HEK293T (cell line): ENCODE results near the gene PIP4K2B.
A peak's percentile ranks its signal among the peaks of the same experiment; 100 is the strongest.

Source experiments
- CTCF ChIA-PET: fragments of 350-600 bp; formaldehyde crosslinking; extraction: SDS; loops from one replicate; lab custom pipeline; 2021; ENCODE audit warnings: antibody characterized with exemption, inconsistent platforms; lab: Yijun Ruan, JAX
- POLR2A ChIA-PET: fragments of 350-600 bp; formaldehyde crosslinking; extraction: SDS; loops from one replicate; lab custom pipeline; 2020; ENCODE audit warnings: antibody characterized with exemption, inconsistent platforms; lab: Yijun Ruan, JAX
- DNase-seq: peaks from one replicate; pipeline ENCODE4 v3.0.0; 2012; ENCODE audit warnings: mixed read lengths; ENCODE audit errors: extremely low spot score
- ARNT ChIP-seq: fragments of 450-650 bp; IDR thresholded peaks from 2 replicates; pipeline ENCODE4 v1.6.1; 2017; ENCODE audit warnings: mild to moderate bottlenecking
- BHLHE40 ChIP-seq: fragments of 450-650 bp; IDR thresholded peaks from 2 replicates; pipeline ENCODE4 v1.6.1; 2016; ENCODE audit warnings: mild to moderate bottlenecking, moderate library complexity, borderline replicate concordance
- CTBP1 ChIP-seq: fragments of 450-650 bp; IDR thresholded peaks from 2 replicates; pipeline ENCODE4 v1.6.1; 2016; ENCODE audit warnings: borderline replicate concordance
- ELF4 ChIP-seq: fragments of 450-650 bp; IDR thresholded peaks from 2 replicates; pipeline ENCODE4 v1.6.1; 2017; ENCODE audit warnings: antibody characterized with exemption
- FOXA1 ChIP-seq: fragments of 450-650 bp; IDR thresholded peaks from 2 replicates; pipeline ENCODE4 v1.6.1; 2016; ENCODE audit warnings: mild to moderate bottlenecking
- FOXK2 ChIP-seq: fragments of 450-650 bp; IDR thresholded peaks from 2 replicates; pipeline ENCODE4 v1.6.1; 2016; ENCODE audit warnings: mild to moderate bottlenecking
- FOXM1 ChIP-seq: fragments of 450-650 bp; IDR thresholded peaks from 2 replicates; pipeline ENCODE4 v1.6.1; 2017; ENCODE audit warnings: mild to moderate bottlenecking, borderline replicate concordance
- HDGF ChIP-seq: fragments of 450-650 bp; IDR thresholded peaks from 2 replicates; pipeline ENCODE4 v1.6.1; 2017; ENCODE audit warnings: antibody characterized with exemption, borderline replicate concordance
- L3MBTL2 ChIP-seq: fragments of 450-650 bp; conservative IDR thresholded peaks from 2 replicates; pipeline ENCODE4 v1.6.1; 2016; ENCODE audit warnings: mild to moderate bottlenecking
- LEF1 ChIP-seq: fragments of 450-650 bp; IDR thresholded peaks from 2 replicates; pipeline ENCODE4 v1.6.1; 2017; ENCODE audit warnings: mild to moderate bottlenecking, borderline replicate concordance
- NFRKB ChIP-seq: fragments of 450-650 bp; IDR thresholded peaks from 2 replicates; pipeline ENCODE4 v1.6.1; 2016; ENCODE audit warnings: mild to moderate bottlenecking, moderate library complexity
- SP1 ChIP-seq: fragments of 450-650 bp; IDR thresholded peaks from 2 replicates; pipeline ENCODE4 v1.6.1; 2017
- SUZ12 ChIP-seq: fragments of 450-650 bp; IDR thresholded peaks from 2 replicates; pipeline ENCODE4 v1.6.1; 2016; ENCODE audit warnings: mild to moderate bottlenecking
- TARDBP ChIP-seq: fragments of 450-650 bp; IDR thresholded peaks from 2 replicates; pipeline ENCODE4 v1.6.1; 2016
- ZNF384 ChIP-seq: fragments of 450-650 bp; IDR thresholded peaks from 2 replicates; pipeline ENCODE4 v1.6.1; 2016
- TF ChIP-seq, protein P1 (sequence below): fragments of 450-650 bp; IDR thresholded peaks from 2 replicates; pipeline ENCODE4 v1.6.1; 2016

PIP4K2B gene

GRCh38 chr17:38815576-38816193 lies 16.3 kb upstream of the PIP4K2B start:
- ChIA-PET POLR2A (no interaction called here), CTCF (no interaction called here)
- DNase-seq = no peak
- TF ChIP-seq ARNT (no peak), FOXM1 (no peak), ZNF384 (no peak), LEF1 (no peak), TARDBP (no peak), FOXK2 (no peak), SUZ12 (no peak), HDGF (no peak), BHLHE40 (no peak), CTBP1 (no peak)
- TF ChIP-seq, protein P1, sequence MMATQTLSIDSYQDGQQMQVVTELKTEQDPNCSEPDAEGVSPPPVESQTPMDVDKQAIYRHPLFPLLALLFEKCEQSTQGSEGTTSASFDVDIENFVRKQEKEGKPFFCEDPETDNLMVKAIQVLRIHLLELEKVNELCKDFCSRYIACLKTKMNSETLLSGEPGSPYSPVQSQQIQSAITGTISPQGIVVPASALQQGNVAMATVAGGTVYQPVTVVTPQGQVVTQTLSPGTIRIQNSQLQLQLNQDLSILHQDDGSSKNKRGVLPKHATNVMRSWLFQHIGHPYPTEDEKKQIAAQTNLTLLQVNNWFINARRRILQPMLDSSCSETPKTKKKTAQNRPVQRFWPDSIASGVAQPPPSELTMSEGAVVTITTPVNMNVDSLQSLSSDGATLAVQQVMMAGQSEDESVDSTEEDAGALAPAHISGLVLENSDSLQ = no peak

GRCh38 chr17:38809828-38810227 lies 10.5 kb upstream of the PIP4K2B start:
- no peak for TF ChIP-seq FOXA1
- no peak for TF ChIP-seq ELF4
- TF ChIP-seq TARDBP = no peak
- TF ChIP-seq L3MBTL2 = no peak
- TF ChIP-seq FOXM1 = no peak
- TF ChIP-seq ZNF384 = no peak
- no peak for TF ChIP-seq LEF1
- TF ChIP-seq, protein P1 = no peak
- TF ChIP-seq FOXK2 = no peak
- TF ChIP-seq SUZ12 = no peak
- no peak for TF ChIP-seq SP1
- no peak for TF ChIP-seq HDGF
- no peak for TF ChIP-seq BHLHE40
- TF ChIP-seq ARNT = no peak
- no peak for TF ChIP-seq CTBP1
- no peak for TF ChIP-seq NFRKB
- POLR2A ChIA-PET = no interaction called here
- DNase-seq = no peak
- CTCF ChIA-PET = no interaction called here

GRCh38 chr17:38800237-38800760 lies 943 bp upstream of the PIP4K2B start:
- CTCF ChIA-PET = no interaction called here
- TF ChIP-seq HDGF (no peak), FOXM1 (no peak), ZNF384 (no peak), NFRKB (no peak), ELF4 (no peak), FOXA1 (no peak), BHLHE40 (no peak), ARNT (no peak), L3MBTL2 (no peak), SP1 (no peak), FOXK2 (no peak), TARDBP (no peak), SUZ12 (no peak)
- TF ChIP-seq, protein P1 = no peak
- no peak for DNase-seq
- POLR2A ChIA-PET = interaction anchor here (0.6 to 2.0 kb wide), 8 partner anchors 20 to 70 kb away, joined by 3 to 9 read pairs (median 4); partner anchors contain the start of genes CWC25, LASP1, PSMB3 and RPL23

- TF ChIP-seq FOXK2 = no peak
- no peak for TF ChIP-seq ZNF384
- ChIA-PET POLR2A (interaction anchor here (1.1 to 2.1 kb wide), 6 partner anchors 27 to 55 kb away, joined by 3 to 9 read pairs (median 7); partner anchors contain the start of genes CWC25, PSMB3 and RPL23), CTCF (no interaction called here)
- DNase-seq = peak; percentile 26
Measured at GRCh38 chr17:38798614-38799500, 499 bp downstream of the PIP4K2B start.

DNA sequence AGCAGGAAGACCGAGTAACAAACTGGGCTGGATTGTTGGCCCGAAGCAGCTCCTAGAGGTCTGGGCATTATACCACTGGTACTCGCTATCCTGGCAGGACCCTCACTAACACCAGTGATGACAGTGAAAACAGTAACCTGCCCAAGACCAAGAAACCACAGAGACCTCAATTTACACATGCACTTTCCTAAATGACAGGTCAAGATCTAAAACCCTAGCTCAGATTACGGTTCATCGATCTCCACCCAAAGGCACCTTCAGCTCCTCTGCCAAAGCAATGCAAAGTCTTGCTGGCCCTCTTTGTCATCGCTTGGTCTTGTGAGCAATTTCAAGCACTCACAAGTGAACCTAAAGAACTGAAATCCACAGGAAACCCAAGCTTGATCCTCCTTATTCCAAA lies 1.5 kb downstream of the PIP4K2B start:
- POLR2A ChIA-PET = interaction anchor here (2.1 kb wide), 1 partner anchor 46 kb away, joined by 8 read pairs; the partner anchor contains the start of gene PSMB3
- DNase-seq = no peak
- CTCF ChIA-PET = no interaction called here
- TF ChIP-seq ARNT = no peak
- TF ChIP-seq FOXA1 = no peak
- no peak for TF ChIP-seq BHLHE40

- TF ChIP-seq FOXA1 (no peak), SUZ12 (no peak), CTBP1 (no peak), FOXM1 (no peak), ELF4 (no peak), NFRKB (no peak), TARDBP (no peak), ARNT (no peak), LEF1 (no peak), L3MBTL2 (no peak), BHLHE40 (no peak)
- TF ChIP-seq, protein P1 = no peak
- no peak for DNase-seq
- POLR2A ChIA-PET = interaction anchor here (2.1 kb wide), 1 partner anchor 45 kb away, joined by 8 read pairs; the partner anchor contains the start of gene PSMB3
- CTCF ChIA-PET = no interaction called here
Measured at GRCh38 chr17:38797158-38797490, 2.2 kb downstream of the PIP4K2B start.
